Measurements from ENCODE around the gene FBRSL1.
A peak's percentile ranks its signal among the peaks of the same experiment; 100 is the strongest.

Gene FBRSL1

DNA sequence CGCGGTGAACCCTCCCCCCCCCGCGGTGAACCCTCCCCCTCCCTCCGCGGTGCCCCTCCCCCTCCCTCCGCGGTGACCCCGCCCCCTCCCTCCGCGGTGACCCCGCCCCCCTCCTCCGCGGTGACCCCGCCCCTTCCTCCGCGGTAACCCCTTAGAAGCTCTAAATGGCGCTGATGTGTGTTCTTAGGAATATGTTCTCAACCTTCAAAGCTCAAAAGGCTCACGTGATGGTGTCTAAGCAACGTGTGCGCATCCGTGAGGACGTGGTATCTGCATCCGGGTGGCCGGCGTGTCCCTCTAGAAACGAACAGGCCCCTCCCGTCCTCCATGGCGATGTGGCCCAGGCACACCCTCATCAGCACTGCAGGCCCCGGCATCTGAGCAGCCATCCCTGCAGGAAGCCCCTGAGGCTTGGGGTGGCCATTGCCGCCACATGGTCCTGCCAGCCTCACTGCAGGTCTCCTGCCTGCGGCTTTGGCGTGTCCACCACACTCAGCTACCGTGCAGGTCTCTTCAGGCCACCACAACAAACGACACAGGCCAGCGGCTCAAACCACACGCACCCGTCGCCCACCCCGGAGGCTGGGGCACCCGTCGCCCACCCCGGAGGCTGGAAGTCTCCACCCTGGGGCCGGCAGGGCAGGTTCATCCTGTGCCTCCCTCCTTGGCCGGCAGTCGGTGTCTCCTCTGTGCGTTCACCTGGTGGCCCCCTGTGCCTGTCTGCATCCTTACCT lies 14.5 kb upstream of the FBRSL1 start:
- no peak for TF ChIP-seq Cebpa-rat (IDR thresholded peaks at IDR 0.05)
- Histone ChIP-seq H3K4me1 (peaks cover 65 to 70% (median 69%) of the 10 kb centered on the region in 10 experiments), H3K9ac (peak overlapping the region in 9 of 11 experiments; percentile 35 to 68 (median 61); a peak in 15 of 22 replicates), H3K9me3 (replicated peaks in 1 of 11) (peaks cover 0 to 4% (median 0%) of the 10 kb centered on the region in 11 experiments; a peak in 2 of 22 replicates), H3K4me2 (peak overlapping the region; percentile 75 to 99 (median 89)), H3K27ac (peak overlapping the region in 10 of 11 experiments; percentile 19 to 84 (median 78); a peak in 19 of 22 replicates), H4K20me1 (peaks cover 0 to 4% (median 0%) of the 10 kb centered on the region in 11 experiments; a peak in 2 of 22 replicates), H3K36me3 (no peaks in the 10 kb centered on the region), H3K27me3 (peaks cover 0 to 21% (median 0%) of the 10 kb centered on the region in 11 experiments; a peak in 9 of 22 replicates), H3K4me3 (peak overlapping the region in 9 of 10 experiments; percentile 14 to 58 (median 37); a peak in 10 of 20 replicates)

DNA sequence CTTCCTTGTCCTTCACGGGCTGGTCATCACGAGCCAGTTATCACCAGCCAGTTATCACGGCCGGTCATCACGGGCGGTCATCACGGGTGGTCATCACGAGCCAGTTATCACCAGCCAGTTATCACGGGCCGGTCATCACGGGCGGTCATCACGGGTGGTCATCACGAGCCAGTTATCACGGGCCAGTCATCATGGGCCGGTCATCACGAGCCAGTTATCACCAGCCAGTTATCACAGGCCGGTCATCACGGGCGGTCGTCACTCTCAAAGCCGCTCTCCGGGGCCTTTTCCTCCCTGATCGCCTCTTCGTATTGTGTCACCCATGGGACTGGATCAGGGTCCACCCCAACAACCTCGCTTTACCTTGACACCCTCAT lies 13.9 kb upstream of the FBRSL1 start:
- Histone ChIP-seq H3K4me3 (peak overlapping the region in 7 of 10 experiments; percentile 14 to 58 (median 34); a peak in 7 of 20 replicates), H4K20me1 (peaks cover 0 to 4% (median 0%) of the 10 kb centered on the region in 11 experiments; a peak in 2 of 22 replicates), H3K9me3 (replicated peaks in 1 of 11) (peaks cover 0 to 4% (median 0%) of the 10 kb centered on the region in 11 experiments; a peak in 2 of 22 replicates), H3K36me3 (no peaks in the 10 kb centered on the region), H3K4me1 (peaks cover 69 to 73% (median 72%) of the 10 kb centered on the region in 10 experiments), H3K4me2 (peak overlapping the region; percentile 75 to 99 (median 89)), H3K9ac (peak overlapping the region in 9 of 11 experiments; percentile 35 to 68 (median 61); a peak in 12 of 22 replicates), H3K27me3 (peaks cover 0 to 26% (median 0%) of the 10 kb centered on the region in 11 experiments; a peak in 9 of 22 replicates), H3K27ac (peak overlapping the region in 10 of 11 experiments; percentile 19 to 84 (median 78); a peak in 19 of 22 replicates)
- TF ChIP-seq Cebpa-rat (IDR thresholded peaks at IDR 0.05): no peak

GRCh38 chr12:132476421-132476820 lies 13.5 kb upstream of the FBRSL1 start:
- peak overlapping the region; percentile 75 to 99 (median 89) for H3K4me2 ChIP-seq
- peaks cover 0 to 27% (median 0%) of the 10 kb centered on the region in 11 experiments; a peak in 9 of 22 replicates for H3K27me3 ChIP-seq
- peak overlapping the region in 9 of 11 experiments; percentile 24 to 68 (median 52); a peak in 12 of 22 replicates for H3K9ac ChIP-seq
- H3K9me3 ChIP-seq (replicated peaks in 1 of 11): peaks cover 0 to 4% (median 0%) of the 10 kb centered on the region in 11 experiments; a peak in 2 of 22 replicates
- H4K20me1 ChIP-seq: peaks cover 0 to 4% (median 0%) of the 10 kb centered on the region in 11 experiments; a peak in 2 of 22 replicates
- H3K4me3 ChIP-seq: peak overlapping the region in 6 of 10 experiments; percentile 33 to 58 (median 44); a peak in 10 of 20 replicates
- peaks cover 69 to 73% (median 72%) of the 10 kb centered on the region in 10 experiments for H3K4me1 ChIP-seq
- H3K27ac ChIP-seq: peak overlapping the region in 10 of 11 experiments; percentile 19 to 84 (median 78); a peak in 16 of 22 replicates
- H3K36me3 ChIP-seq: no peaks in the 10 kb centered on the region
- TF ChIP-seq Cebpa-rat (IDR thresholded peaks at IDR 0.05): no peak

DNA sequence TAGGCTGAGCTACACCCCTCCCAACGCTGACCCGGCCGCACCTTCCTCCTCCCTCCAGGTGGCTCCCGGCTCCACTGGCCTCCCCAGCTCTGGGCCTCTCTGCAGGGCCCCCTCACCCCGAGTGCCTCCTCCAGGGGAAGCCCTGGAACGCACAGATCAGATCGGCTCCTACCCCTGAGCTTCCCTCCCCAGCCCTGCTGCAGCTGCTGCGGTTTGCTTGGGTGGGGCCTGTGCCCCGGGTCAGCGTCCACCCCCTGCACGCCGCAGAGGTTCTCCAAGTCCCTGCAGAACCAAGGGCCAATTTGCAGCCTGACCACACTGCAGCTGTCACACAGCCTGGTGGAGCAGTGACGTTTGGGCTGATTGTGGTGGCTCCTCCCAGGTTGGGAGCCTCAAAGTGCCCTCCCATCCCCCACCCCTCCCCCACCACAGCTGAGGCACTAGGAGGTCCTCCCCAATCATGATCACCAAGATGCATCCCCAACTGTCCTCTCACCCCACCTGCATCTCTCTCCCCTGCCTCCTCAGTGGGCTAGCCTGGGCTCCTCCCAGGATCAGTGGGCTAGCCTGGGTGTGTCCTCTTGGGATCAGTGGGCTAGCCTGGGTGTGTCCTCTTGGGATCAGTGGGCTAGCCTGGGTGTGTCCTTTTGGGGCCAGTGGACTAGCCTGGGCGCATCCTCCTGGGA lies 12.8 kb upstream of the FBRSL1 start:
- H3K27ac ChIP-seq: peak overlapping the region in 9 of 11 experiments; percentile 65 to 84 (median 78); a peak in 16 of 22 replicates
- peak overlapping the region; percentile 75 to 99 (median 89) for H3K4me2 ChIP-seq

GRCh38 chr12:132477703-132478432 lies 12.1 kb upstream of the FBRSL1 start:
- H3K36me3 ChIP-seq: no peaks in the 10 kb centered on the region
- peak overlapping the region in 7 of 11 experiments; percentile 6 to 57 (median 49); a peak in 11 of 22 replicates for H3K27ac ChIP-seq
- peak overlapping the region in 3 of 11 experiments; percentile 10 to 27 (median 24); a peak in 3 of 22 replicates for H3K9ac ChIP-seq
- no peak overlapping the region for H3K4me3 ChIP-seq
- TF ChIP-seq Cebpa-rat (IDR thresholded peaks at IDR 0.05): no peak
- peak overlapping the region; percentile 75 to 99 (median 89); a peak in 20 of 22 replicates for H3K4me2 ChIP-seq
- H3K4me1 ChIP-seq: peaks cover 74 to 76% (median 76%) of the 10 kb centered on the region in 10 experiments
- H3K27me3 ChIP-seq: peaks cover 0 to 27% (median 0%) of the 10 kb centered on the region in 11 experiments; a peak in 9 of 22 replicates
- peaks cover 0 to 4% (median 0%) of the 10 kb centered on the region in 11 experiments; a peak in 1 of 22 replicates for H4K20me1 ChIP-seq
- H3K9me3 ChIP-seq (replicated peaks in 1 of 11): peaks cover 0 to 4% (median 0%) of the 10 kb centered on the region in 11 experiments; a peak in 2 of 22 replicates

More for the DNA sequence above, 12.8 kb upstream of the FBRSL1 start:
- Histone ChIP-seq H3K9ac (peak overlapping the region in 9 of 11 experiments; percentile 24 to 68 (median 52); a peak in 11 of 22 replicates), H3K4me3 (peak overlapping the region in 7 of 10 experiments; percentile 10 to 58 (median 38); a peak in 9 of 20 replicates), H3K27me3 (peaks cover 0 to 27% (median 0%) of the 10 kb centered on the region in 11 experiments; a peak in 9 of 22 replicates), H4K20me1 (peaks cover 0 to 4% (median 0%) of the 10 kb centered on the region in 11 experiments; a peak in 2 of 22 replicates), H3K9me3 (replicated peaks in 1 of 11) (peaks cover 0 to 4% (median 0%) of the 10 kb centered on the region in 11 experiments; a peak in 2 of 22 replicates), H3K4me1 (peaks cover 69 to 73% (median 72%) of the 10 kb centered on the region in 10 experiments), H3K36me3 (no peaks in the 10 kb centered on the region)
- TF ChIP-seq Cebpa-rat (IDR thresholded peaks at IDR 0.05): no peak

- H4K20me1 ChIP-seq: peaks cover 0 to 4% (median 0%) of the 10 kb centered on the region in 11 experiments; a peak in 1 of 22 replicates
- no peak overlapping the region for H3K4me3 ChIP-seq
- peaks cover 0 to 27% (median 0%) of the 10 kb centered on the region in 11 experiments; a peak in 9 of 22 replicates for H3K27me3 ChIP-seq
- peaks cover 0 to 4% (median 0%) of the 10 kb centered on the region in 11 experiments; a peak in 2 of 22 replicates for H3K9me3 ChIP-seq (replicated peaks in 1 of 11)
- no peak for TF ChIP-seq Cebpa-rat (IDR thresholded peaks at IDR 0.05)
- peak overlapping the region in 2 of 11 experiments; percentile 44 to 57; a peak in 2 of 22 replicates for H3K27ac ChIP-seq
- H3K4me1 ChIP-seq: peaks cover 74 to 82% (median 81%) of the 10 kb centered on the region in 10 experiments
- peak overlapping the region in 1 of 11 experiments; percentile 66; a peak in 3 of 22 replicates for H3K9ac ChIP-seq
- H3K4me2 ChIP-seq: peak overlapping the region in 10 of 11 experiments; percentile 76 to 99 (median 90); a peak in 19 of 22 replicates
- H3K36me3 ChIP-seq: no peaks in the 10 kb centered on the region
Measured at GRCh38 chr12:132478433-132478803, 11.5 kb upstream of the FBRSL1 start.

GRCh38 chr12:132478845-132479244 lies 11.1 kb upstream of the FBRSL1 start:
- H3K36me3 ChIP-seq: no peaks in the 10 kb centered on the region
- peak overlapping the region in 5 of 11 experiments; percentile 29 to 66 (median 50); a peak in 3 of 22 replicates for H3K9ac ChIP-seq
- peaks cover 0 to 27% (median 0%) of the 10 kb centered on the region in 11 experiments; a peak in 9 of 22 replicates for H3K27me3 ChIP-seq
- H3K4me2 ChIP-seq: peak overlapping the region; percentile 74 to 99 (median 89)
- H3K27ac ChIP-seq: peak overlapping the region in 5 of 11 experiments; percentile 18 to 53 (median 28); a peak in 2 of 22 replicates
- peaks cover 0 to 4% (median 0%) of the 10 kb centered on the region in 11 experiments; a peak in 2 of 22 replicates for H3K9me3 ChIP-seq (replicated peaks in 1 of 11)
- peaks cover 74 to 86% (median 85%) of the 10 kb centered on the region in 10 experiments for H3K4me1 ChIP-seq
- peaks cover 0 to 4% (median 0%) of the 10 kb centered on the region in 11 experiments; a peak in 1 of 22 replicates for H4K20me1 ChIP-seq
- no peak overlapping the region for H3K4me3 ChIP-seq
- TF ChIP-seq Cebpa-rat (IDR thresholded peaks at IDR 0.05): no peak
